SK-N-SH (cell line): Measurements from ENCODE around the gene RFX2.

Experiments
- CTCF ChIP-seq: fragments of 200-600 bp; sonication (generic); IDR thresholded peaks from 2 replicates; pipeline ENCODE4 v1.6.1; 2017; ENCODE audit warnings: antibody characterized with exemption, mild to moderate bottlenecking, moderate library complexity
- JUND ChIP-seq: IDR thresholded peaks from 2 replicates; pipeline ENCODE4 v1.4.0; 2012
- YY1 ChIP-seq: IDR thresholded peaks from 2 replicates; pipeline ENCODE4 v1.4.0; 2012; ENCODE audit warnings: low read depth, mild to moderate bottlenecking
- ZBTB33 ChIP-seq: IDR thresholded peaks from 2 replicates; pipeline ENCODE4 v1.4.0; 2012; ENCODE audit warnings: low read depth, borderline replicate concordance

- TF ChIP-seq JUND, result no peak
- TF ChIP-seq CTCF, result no peak
- no peak for TF ChIP-seq ZBTB33
- TF ChIP-seq YY1, result no peak
Observed at GRCh38 chr19:6042776-6043726, 67.2 kb downstream of the RFX2 start.
